Embryonic facial prominence (tissue), 1 donor: ENCODE measurements around the gene CFDP1.

Source experiments
- DNase-seq: peaks from one replicate; pipeline ENCODE4 v3.0.0-alpha.2; 2016; ENCODE audit errors: extremely low spot score

Gene CFDP1

DNA sequence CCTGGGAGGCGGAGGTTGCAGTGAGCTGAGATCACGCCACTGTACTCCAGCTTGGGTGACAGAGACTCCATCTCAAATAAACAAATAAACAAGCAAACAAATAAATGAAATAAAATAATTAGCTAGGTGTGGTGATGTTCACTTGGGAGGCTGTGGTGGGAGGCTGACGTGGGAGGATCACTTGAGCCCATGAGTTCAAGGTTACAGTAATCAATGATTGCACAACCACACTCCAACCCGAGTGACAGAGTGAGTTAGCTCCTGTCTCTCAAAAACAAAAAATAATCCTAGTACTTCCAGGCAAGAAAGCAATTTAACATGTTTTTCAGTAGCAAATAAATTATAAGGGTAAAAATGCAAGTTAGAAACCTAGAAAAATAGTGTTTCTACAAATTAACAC is 26.4 kb downstream of the CFDP1 start:
- no peak for DNase-seq

- peak; percentile 30 for DNase-seq
Measured at GRCh38 chr16:75402821-75403475, 30.4 kb downstream of the CFDP1 start.

- DNase-seq = no peak
Measured at GRCh38 chr16:75402159-75402820, 31.0 kb downstream of the CFDP1 start.

GRCh38 chr16:75401691-75402090 is 31.6 kb downstream of the CFDP1 start:
- no peak for DNase-seq

DNA sequence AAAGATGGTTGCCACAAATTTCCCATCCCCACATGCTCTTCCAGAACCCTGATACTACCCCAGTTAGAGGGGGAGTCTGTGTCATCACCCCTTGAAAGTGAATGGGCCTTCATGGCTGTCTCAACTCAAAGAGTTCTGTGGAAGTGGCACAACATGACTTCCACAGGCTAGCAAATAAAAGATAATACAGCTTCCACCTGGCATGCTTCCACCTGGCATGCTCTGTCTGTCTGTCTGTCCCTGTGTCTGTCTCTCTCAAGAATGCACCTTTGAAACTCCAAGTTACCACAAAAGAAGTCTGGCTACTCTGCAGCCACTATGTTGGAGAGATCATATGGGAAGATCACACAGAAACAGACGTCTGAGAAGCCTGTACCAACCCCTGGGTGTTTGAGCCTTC is 35.0 kb downstream of the CFDP1 start:
- DNase-seq = no peak

- no peak for DNase-seq
Measured at GRCh38 chr16:75394941-75395340, 38.4 kb downstream of the CFDP1 start.

DNA sequence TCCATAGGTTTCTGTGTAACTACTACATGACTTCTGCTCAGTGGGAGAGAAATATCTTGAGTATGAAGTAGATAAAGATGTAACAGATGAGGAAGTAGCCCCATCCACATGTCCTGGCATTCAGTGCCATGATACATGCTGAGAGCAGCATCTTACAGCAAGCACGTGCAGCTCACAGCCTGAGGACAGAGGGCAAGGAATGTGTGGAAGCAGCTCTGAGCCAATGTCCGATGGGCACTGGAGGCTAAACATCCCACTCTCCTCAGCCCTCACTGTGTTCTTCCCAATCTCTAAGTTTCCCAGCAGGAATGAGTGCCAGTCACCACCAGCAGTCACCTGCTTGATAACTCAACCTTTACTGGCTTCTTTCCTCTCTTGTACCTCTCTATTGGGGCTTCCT is 40.4 kb downstream of the CFDP1 start:
- no peak for DNase-seq

GRCh38 chr16:75390926-75391653 is 42.2 kb downstream of the CFDP1 start:
- no peak for DNase-seq

DNA sequence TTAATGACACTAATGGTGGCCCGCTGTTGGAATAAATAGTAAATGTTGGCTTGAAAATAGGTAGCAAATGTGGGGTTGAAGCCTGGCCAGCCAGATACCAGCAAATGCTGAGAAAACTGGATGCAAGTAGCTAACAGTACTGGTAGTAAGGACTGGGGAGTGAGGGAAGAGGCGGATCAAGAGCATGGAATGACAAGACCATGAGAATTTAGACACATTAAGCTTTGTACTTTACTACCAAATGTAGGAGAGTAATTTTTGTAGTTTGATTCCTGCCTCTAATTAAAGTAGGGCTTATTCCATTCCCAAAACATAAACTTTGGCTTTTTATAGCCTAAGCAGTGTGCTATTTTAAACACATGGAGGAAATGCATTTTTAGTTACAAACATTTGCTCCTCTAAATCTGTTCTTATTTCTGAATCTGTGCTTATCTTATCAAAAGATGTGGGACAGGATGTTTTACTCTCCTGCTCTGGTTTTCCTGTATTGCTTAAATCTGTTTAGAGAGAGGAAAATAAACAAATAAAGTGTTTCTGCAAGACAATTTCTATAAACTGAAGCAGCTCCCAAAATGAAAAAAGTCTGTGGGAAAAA is 44.1 kb downstream of the CFDP1 start:
- no peak for DNase-seq

DNA sequence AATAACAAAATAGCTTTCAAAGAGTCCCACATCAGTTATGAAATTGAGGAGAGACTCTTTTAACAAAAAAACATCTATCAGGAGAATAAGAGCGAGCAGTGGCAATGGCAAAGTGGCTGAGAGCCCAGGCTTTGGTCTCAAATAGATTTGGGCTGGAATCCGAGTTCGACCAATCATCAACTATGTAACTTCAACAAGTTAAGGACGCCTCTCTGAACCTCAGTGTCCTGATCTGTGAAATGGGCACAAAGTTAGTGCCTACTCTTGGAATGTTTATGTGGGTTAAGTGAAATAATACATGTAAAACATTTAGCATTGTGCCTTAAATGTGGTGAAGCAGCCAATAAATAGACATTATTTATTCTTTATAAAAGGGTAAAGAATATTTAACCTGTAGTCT is 45.4 kb downstream of the CFDP1 start:
- DNase-seq = no peak

DNA sequence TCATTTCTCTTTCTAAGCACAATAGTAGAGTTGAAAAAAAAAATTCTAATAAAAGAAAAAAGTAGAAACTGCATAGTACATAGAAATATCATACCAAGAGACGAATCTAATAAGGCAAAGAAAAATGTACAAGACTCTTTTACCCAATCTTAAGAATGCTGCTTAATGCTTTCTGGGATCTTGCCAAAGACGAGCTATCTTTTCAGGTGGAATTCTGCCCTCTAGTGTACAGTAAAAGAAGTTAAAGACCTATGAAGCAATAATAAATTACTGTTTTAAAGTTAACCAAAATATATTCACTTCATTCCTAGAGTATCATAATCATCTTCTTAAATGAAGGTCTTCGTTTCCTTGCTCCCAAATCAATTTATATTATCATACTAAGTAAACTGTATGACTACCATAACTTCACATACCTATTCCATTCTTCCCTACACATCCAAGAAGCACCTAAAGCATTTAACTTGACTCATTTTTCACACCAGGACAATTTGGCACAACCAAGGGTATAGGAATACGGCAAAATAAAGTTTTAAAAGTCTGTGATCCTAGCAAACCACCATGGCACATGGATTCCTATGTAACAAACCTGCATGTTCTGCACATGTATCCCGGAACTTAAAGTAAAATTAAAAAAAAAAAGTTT is 47.7 kb downstream of the CFDP1 start:
- DNase-seq = peak; percentile 79

GRCh38 chr16:75383141-75383540 is 50.2 kb downstream of the CFDP1 start:
- no peak for DNase-seq

GRCh38 chr16:75382611-75383010 is 50.7 kb downstream of the CFDP1 start:
- DNase-seq = no peak

GRCh38 chr16:75380870-75381269 is 52.4 kb downstream of the CFDP1 start:
- DNase-seq = no peak

- no peak for DNase-seq
Measured at GRCh38 chr16:75379911-75380847, 53.1 kb downstream of the CFDP1 start.

- DNase-seq = no peak
Measured at GRCh38 chr16:75379339-75379738, 54.0 kb downstream of the CFDP1 start.

GRCh38 chr16:75378616-75379015 is 54.7 kb downstream of the CFDP1 start:
- DNase-seq = no peak

DNA sequence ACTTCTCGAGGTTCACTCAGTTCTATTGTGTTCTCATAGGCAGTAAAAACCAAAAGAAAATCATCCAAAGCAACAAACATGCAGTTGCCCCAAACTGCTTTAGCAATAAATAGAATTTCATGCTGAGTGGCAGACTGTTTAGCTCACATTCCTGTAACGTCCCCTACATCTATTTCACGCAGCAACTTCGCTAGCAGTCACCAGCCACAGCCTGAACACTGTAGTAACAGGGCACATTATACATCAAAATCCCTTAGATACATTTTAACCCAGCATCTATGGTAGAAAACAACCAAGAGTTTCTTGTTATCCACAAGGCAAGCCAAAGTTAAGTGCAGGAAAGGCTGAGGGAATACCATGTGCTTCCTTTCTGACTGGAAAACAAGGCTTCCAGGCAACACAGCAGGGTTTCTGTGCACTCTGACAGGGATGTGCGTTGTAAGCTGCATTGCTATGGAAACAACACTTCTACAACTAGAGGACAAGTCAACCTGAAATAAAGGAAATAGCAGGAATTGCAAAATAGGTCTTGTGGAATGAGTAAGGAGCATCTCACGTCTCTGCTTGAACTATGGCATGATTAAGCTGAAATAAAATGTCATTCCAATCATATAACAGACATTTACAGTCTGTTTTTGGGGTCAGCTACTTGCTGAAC is 55.4 kb downstream of the CFDP1 start:
- peak; percentile 20 for DNase-seq

DNA sequence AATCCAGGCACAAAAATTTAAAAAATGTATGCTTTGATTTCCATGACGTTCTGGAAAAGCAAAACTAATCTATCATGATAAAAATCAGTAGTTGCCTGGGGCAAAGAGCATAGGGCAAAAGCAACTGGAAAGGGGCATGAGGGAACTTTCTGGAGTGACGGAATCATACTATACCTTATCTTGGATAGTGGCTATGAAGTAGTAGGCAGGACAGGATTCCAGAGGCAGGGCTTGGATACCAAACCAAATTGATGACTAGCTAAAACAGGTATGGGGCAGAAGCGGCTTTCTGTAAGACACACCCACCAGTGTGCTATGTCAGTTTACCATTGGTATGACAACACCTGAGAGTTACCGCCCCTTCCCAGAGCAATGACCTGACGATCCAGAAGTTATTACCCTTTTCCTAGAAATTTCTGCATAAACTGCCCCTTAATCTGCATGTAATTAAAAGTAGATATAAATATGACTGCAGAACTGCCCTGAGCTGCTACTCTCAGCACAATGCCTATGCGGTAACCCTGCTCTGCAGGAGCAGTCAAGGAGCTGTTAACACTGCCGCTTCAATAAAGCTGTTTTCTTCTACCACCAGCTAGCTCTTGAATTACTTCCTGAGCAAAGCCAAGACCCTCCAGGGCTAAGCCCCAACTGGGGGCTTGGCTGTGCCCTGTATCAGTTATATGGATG is 56.7 kb downstream of the CFDP1 start:
- DNase-seq = no peak

DNA sequence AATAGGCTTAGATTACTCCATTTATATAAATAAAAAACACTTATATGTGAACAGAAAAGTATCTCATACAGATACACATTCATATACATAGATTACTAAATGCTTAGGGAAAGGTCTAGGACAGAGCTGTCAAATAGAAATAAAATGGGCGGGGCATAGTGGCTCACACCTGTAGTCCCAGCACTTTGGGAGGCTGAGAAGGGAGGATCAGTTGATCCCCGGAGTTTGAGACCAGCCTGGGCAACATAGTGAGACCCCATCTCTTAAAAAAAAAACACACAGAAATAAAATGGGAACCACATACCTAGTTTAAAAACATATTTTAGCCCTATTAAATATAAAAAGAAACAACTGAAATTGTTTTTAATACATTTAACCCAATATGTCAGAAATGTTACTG is 58.9 kb downstream of the CFDP1 start:
- DNase-seq = no peak
